ENCODE measurements around the gene EFCAB7.
A peak's percentile ranks its signal among the peaks of the same experiment; 100 is the strongest.
"Not testable (repeated sequence)": the region's sequence is repeated elsewhere in the genome, so short reads cannot be mapped to it uniquely, and the experiment has no call there.

EFCAB7 gene

GRCh38 chr1:63548877-63549276 is 25.6 kb downstream of the EFCAB7 start:
- no peak for DNase-seq

GRCh38 chr1:63555480-63555879 is 32.2 kb downstream of the EFCAB7 start:
- DNase-seq, result no peak

GRCh38 chr1:63557365-63557987 is 34.2 kb downstream of the EFCAB7 start:
- DNase-seq, result peak in 1 of 2 experiments; percentile 28

DNA sequence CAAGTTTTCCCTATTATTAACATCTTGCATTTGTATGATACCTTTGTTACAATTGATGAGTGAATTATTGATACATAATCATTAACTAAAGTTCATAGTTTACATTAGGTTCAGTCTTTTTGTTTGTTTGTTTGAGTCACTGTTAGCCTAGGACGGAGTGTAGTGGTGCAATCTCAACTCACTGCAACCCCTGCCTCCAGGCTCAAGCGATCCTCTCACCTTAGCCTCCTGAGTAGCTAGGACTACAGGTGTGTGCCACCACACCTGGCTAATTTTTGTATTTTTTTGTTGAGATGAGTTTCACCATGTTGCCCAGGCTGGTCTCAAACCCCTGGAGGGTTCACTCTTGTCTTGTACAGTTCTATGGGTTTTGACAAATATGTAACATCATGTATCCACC is 36.0 kb downstream of the EFCAB7 start:
- no peak for DNase-seq

DNA sequence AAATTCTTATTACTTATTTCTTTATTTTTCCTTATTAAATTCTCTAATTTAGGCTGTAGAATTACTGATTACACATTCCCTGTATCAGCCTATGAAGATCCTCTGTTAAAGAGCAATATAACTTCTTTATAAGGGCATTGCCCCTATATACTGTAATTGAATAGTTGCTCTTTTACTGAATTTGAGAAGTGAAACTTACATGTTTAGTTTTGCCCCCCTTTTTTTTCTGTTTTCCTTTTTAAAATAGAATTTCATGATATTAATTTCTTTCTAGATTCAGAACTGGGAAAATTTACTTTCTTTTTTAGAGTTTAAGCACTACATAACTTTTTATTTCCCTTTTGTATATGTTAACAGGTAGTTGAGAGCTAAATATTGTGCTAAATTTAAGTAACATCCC is 40.4 kb downstream of the EFCAB7 start:
- no peak for DNase-seq

DNA sequence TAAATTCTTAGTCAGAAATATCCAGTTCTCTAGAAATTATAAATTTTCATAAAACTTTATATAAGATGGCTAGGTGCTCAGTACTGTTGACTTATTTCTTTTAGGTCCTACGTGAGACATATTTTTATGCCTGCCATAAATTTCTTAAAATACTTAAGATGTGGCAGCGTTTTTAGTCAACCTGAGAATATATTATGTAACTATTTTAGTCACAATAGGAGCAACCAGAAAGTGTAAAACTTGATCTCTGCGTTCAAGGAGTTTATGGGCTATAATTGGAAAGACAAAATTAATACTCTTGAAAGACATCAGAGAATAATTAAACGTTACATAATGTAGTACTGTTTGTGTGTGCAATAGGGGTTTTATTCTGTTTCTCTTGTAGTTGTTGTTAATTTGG is 45.7 kb downstream of the EFCAB7 start:
- DNase-seq, result no peak

DNA sequence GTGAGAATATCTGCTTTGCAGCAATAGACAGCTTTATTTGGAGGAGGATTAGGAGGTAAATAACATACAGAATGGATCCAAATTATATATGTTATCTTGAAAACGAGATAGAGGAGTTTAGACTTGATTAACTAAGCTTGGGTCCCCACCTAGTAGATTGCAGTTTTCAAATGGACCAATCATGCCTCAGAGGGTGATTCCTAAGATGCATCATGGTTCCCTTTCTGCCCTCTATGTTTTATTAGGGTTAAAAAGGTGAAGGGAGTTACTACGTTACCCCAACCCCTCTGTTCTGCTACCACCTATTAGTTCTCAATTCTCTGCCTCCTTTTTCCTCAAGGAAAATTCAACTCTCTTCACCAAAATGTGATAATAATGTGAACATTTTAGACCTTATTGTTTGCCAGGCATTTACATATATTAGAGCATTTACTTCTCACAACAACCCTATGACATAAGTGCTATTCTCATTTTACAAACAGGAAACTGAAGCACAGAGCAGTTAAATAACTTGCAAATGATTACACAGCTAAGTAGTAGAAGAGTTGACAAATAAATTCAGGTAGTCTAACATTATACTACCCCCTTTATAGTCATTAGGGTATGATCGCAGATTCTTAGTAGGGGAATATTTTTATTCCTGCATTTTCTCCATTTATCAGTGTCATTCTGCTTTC is 46.5 kb downstream of the EFCAB7 start:
- DNase-seq, result no peak

DNA sequence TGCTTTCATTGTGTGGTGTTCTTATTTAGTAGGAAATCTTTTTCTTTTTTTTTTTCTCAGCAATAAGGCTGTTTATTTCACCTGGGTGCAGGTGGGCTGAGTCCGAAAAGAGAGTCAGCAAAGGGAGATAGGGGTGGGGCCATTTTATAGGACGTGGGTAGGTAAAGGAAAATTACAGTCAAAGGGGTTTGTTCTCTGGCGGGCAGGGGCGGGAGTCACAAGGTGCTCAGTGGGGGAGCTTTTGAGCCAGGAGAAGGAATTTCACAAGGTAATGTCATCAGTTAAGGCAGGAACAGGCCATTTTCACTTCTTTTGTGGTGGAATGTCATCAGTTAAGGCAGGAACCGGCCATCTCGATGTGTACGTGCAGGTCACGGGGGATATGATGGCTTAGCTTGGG is 49.4 kb downstream of the EFCAB7 start:
- not testable (repeated sequence) for DNase-seq

- not testable (repeated sequence) for DNase-seq
These were observed 51.0 kb downstream of the EFCAB7 start for GRCh38 chr1:63574203-63574796.

DNA sequence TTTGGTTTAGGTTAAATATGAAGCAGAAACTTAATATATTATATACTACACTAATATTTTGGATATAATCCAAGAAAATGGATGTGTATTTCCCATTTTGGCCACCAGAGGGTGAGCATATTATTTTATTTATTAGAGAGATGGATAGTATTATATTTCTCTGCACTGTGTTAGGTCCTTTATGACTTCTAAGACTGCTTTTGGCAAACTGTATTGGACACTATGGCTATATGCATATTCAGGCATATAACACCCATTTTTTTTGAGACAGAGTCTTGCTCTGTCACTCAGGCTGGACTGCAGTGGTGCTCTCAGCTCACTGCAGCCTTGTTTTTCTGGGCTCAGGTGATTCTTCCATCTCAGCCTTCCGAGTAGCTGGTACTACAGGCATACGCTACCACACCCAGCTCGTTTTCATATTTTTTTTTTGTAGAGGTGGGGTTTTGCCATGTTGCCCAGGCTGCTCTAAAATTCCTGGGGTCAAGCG is 52.1 kb downstream of the EFCAB7 start:
- peak in 1 of 2 experiments; percentile 23 for DNase-seq

- DNase-seq, result not testable (repeated sequence)
These were observed 63.0 kb downstream of the EFCAB7 start for GRCh38 chr1:63586326-63586725.

GRCh38 chr1:63590166-63590560 is 66.8 kb downstream of the EFCAB7 start:
- DNase-seq, result no peak

DNA sequence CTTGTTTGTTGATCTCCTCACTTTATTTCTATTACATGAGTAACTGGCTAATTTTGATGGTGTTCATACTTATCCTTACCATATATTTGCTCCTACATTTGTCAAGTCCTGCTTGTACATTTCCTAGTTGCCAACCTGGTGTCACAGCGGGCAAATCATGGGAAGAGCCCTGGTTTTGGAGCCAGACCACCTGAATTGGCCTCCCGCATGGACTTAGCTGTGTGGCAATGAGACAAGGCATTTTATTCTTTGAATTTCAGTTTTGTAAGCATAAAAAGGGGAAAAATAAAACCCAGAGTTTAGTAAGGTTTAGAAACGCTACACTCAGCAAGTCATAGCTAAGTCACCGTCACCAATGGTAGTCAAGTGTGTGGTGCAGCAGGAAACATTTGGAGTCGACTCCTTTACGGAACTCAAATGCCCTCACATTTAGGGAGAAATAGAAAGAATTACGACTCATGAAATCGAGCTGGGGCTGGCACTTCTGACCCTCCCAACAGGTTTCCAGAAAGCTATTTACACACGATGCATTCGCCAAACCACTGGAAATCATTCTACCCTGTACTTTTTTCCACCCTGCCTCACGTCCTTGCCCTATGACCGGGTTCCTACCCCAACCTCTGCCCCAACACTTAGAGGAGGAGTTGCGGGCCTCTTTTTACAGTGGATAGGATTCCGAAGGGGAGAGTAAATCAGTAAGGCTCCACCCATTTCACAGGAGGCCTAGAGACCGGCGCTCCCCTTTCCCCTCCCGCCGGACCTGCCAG is 69.4 kb downstream of the EFCAB7 start:
- no peak for DNase-seq

DNA sequence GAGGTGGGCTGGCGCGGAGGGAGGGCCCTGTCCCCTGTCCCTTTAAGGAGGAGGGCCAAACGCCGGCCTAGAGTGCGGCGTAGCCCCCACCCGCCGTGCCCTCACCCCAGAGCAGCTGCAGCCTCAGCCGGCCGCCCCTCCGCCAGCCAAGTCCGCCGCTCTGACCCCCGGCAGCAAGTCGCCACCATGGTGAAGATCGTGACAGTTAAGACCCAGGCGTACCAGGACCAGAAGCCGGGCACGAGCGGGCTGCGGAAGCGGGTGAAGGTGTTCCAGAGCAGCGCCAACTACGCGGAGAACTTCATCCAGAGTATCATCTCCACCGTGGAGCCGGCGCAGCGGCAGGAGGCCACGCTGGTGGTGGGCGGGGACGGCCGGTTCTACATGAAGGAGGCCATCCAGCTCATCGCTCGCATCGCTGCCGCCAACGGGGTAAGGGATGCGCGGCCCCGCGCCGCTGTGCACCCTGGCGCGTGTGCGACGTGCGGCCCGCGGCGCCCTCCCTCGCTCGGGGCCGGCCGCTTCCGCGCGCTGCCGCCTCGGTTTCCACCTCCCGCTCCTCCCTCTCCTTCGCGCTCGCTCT is 70.1 kb downstream of the EFCAB7 start, which contains the start of gene PGM1:
TSS of gene PGM1 (plus strand) at position 109 of the 583 bp plus-strand sequence. CDS start at position 187, 78 bp downstream.
- DNase-seq, result peak; percentile 25 to 71

- peak in 1 of 2 experiments; percentile 41 for DNase-seq
These were observed 70.7 kb downstream of the EFCAB7 start for GRCh38 chr1:63593886-63594605.

DNA sequence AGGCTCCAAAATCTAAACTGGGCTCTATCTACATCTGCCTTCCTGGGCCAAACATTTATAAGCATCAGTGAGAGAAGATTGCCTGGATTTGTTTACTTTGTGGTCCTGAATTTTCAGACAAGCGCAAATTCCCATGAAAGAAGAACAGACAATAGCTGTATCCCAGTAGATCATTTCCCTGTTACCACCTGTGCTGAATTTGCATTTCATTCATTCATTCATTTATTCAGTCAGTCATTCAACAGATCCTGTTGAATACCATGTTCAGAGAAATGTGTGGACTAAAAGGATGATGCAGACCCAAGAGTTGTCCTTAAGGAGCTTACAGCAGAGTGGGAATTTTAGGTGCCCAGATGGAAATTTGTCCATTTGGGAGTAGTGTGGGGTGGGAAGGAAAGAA is 72.1 kb downstream of the EFCAB7 start:
- DNase-seq, result no peak

DNA sequence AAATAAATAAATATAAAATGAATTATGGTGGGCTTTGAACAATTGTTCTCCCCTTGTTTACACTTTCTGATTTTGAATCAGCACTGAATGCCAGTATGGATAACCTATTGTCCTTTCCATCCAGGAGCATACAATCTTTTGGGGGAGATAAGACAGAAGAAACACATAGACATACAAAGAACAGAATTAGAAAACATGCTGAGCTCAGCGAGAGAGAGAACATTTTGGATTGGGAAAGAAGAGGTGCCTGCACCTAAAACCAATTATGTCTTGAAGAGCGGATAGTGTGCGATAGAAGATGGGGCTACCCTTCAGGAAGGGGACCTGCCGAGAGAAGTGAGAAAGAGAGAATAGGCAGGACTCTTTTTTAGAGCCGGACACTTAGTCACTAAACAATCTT is 76.5 kb downstream of the EFCAB7 start:
- DNase-seq, result no peak

DNA sequence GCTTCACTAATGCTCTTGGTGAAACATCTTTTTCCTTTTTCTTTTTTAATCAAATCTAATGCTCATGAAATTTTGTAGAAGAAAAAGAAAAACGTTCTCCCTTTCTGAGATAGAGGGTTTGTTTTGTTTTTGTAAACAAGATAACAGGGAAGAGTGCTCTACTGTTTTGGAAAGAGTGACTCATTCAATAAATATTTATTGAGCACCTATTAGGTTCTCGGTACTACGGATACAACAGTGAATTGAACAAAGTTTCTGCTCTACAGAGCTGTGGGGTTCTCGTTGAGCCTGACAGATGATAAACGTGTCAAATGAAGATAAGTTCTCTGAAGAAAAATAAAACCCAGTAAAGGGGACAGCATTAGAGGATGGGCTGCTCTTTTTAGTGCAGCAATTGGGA is 76.9 kb downstream of the EFCAB7 start:
- no peak for DNase-seq

GRCh38 chr1:63601061-63601460 is 77.7 kb downstream of the EFCAB7 start:
- DNase-seq, result no peak

- DNase-seq, result no peak
These were observed 78.1 kb downstream of the EFCAB7 start for GRCh38 chr1:63601463-63601862.

DNA sequence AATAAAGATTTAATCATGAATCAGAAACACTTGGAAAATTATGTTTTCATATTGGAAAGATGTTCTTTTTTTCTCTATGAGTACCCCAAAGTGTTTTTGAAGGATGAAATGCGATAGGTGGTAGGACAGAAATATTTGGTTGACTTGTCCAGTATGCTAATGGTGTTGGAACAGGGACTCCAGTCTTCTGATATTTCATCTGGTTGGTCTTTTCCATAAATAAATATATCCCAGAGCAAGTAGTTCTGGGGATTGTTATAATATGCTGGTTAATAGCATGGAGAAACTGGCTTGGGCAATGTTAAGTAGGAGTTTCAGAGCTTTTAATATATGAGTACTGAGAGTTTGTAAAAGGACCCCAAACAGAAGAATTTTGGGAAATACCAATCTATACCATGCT is 78.6 kb downstream of the EFCAB7 start:
- DNase-seq, result no peak

GRCh38 chr1:63602629-63603028 is 79.3 kb downstream of the EFCAB7 start:
- DNase-seq, result no peak

All from NCI-H524 (cell line).